Stimulated activated CD4-positive, alpha-beta T cell treated with anti-CD3 and anti-CD28 coated beads, Interleukin-2, amount 100 ng/mL, for 24 hours (primary cell): ENCODE data around the gene CSTF1.

Source experiments
- DNase-seq, 2 donors: peaks; one replicate each; pipeline ENCODE4 v3.0.0-alpha.2; 2020

Gene CSTF1

DNA sequence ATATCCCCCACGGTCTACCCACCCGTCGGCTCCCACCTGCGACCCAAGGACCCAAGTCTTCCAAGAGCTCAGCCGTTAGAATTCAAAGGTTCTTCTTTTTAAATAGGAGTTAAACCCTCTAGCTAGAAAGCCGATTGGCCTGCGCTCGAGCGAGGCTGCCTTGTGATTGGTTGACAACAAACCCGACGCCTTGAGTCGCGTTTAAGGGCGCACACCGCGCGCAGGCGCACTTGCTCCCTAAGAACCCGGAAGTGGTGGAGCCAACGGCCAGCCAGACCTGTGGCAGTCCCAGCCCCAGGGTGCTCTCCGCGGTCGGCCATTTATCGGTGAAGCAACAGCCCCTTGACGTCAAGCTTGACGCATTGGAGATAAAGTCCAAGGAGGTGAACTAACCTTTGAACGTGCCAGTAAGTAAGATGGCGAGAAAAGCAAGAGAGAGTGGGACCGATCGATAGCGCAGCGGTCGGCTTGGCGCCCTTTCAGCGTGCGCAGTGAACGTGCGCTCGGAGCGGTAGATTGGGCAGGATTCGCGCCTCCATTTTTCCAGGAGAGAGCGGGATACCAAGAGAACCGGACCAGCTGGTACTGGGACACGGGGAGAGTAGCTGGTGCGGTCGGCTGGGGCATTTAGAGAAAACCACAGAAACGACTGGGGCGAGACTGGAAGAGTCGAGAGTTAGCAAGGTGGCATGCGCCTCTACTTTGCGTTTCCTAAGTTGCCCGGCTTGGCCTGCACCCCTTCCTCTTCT, at the start of gene CSTF1, which contains the start of gene AURKA:
CSTF1 (plus strand) TSS at position 514 of the 749 bp plus-strand sequence. CDS start 2,908 bp downstream, outside the sequence.
AURKA (minus strand) TSS at position 84 of the 749 bp plus-strand sequence. CDS start 4,018 bp downstream, outside the sequence.
- peak; percentile 98 to 99 for DNase-seq

DNA sequence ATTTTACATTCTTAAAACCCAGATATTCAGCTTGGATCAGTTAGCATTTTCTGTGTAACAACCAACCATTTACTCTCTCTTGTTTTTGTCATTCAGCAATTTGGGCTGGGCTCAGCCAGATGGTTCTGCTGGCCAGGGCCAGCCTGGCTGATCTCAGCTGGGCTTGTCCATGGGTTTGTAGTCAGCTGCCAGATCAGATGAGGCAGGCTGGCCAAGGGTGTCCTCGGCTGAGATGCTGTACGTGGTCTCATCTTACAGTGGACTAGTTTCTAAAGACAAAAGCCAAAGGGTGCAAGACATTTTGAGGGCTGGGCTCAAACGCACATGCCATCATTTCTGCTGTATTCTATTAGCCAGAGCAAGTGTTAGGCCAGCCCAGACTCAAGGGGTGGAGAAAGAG, 49.7 kb upstream of the CSTF1 start:
- no peak for DNase-seq

DNA sequence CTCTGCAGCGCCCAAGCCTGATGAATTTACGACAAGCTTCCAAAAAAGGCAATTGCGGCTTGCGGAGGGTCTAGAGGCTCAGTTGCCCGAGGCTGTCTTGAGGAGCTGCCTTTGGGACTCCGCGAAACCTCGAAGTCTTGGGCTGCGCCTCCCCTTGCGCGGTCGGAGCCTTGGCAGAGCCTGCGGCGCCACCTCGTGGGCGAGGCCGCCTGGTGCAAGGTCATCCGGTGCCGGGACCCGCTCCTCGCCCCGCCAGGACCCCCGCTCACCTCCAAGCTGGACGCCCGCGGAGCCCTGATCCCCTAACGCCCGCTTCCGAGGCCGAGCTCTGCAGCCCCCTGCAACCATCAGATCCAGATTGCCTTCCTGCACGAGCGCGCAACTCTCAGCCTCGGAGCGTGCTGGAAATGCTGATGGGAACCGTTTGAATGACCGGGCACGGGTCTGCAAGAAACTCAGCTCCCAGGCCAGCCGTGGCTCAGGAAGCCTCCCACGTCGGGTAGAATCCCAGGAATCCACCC, 48.5 kb upstream of the CSTF1 start:
- DNase-seq, result peak; percentile 31 to 67

DNA sequence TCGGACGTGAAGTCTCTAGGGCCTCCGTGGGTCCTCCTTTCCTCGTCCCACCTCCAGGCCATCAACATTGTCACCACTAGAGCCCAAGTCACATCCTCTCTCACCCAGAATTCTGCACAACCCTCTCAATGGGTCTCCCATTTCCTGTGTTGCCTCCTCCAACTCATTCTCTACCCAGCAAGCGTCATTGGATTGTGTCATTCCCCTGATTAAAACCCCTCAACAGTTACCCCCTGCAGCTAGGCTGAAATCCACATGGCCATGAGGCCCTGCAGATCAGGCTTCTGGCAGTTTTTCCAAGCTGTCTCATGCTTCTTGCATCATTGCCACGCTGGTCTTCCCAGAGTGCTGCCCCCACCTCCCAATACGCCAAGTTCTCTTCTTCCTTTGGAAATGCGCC, 46.5 kb upstream of the CSTF1 start:
- DNase-seq, result no peak

DNA sequence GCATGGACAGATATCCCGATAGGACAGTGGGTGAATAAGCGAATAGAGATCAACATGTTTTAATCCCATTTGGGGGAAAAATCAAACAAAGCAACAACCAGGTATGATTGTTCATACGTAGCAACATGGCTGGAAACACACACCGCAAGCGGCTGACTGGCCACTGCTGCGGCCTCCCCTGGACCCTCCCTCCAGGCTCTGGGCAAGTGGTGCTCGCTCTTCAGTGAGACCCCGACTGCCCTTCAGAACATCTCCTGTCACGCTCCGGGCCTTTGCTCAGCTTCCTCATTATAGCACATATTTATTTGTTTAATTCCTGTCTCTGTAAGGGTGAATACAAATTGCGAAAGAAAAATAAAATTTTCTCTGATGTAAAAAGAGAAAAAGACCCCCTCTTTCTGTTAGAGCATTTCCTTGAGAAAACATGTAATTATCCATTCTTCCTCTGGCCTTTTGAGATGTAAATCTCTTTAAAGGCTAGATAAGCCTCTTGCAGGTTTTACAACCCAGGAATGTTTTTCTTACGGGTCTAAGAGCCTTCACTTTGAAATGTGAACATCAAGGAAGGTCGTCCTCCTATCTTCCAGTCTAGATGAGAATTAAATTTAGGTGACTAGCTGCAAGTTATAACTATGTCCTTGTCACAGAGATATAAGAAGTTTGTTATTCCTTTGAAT, 44.7 kb upstream of the CSTF1 start:
- no peak for DNase-seq

DNA sequence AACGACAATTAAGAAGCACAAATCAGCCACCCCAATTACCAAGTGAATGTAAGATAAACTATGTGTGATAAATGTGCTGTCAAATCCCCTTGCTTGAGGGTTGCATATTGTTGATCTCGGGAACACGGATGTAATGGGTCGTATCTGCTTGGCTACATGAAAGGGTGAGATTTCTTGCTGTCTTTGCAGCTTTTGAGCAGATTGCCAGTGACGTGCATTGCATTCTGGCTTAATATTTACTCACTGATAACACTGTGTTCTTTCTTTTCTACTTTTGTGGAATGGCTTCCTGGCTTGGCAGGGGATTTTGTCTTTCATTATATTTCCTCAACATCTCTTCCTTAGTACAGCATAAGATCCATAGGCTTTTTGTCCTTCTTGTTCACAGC, 44.1 kb upstream of the CSTF1 start:
- DNase-seq, result no peak

DNA sequence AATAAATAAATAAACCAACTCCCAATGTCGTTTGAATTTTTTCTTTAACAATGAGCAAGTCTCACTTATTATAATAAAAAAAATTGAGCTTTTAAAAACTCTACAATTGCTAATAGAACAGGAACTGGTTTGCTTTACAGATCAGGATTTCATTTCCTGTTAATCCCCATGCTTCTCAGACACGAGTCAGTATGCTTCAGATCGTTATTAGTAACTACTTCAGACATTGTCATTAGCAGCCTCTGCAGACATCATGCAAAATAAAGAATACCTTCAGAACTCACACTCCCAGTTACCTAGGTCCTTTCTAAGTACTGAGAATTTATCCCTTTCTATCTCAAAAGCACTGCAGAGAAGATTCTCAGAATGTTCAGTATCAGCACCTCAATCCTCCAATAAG, 43.7 kb upstream of the CSTF1 start:
- DNase-seq, result no peak

DNA sequence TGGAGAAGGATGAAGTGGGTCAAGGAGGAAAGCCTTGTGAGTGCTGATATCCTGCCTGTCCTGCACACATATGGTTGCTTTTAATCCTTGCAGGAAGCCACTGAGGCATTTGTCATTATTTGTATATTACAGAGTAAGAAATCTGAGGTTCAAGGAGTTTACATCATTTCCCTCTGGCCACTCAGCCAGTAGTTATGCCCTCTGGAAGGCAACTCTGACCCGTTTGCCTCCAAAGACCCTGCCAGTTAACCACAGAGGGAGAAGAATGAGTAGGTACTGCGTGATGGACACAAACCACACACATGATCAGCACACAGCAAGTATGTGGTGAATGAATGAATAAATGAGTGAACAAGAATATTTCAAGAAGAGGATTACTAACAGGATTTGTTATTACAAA, 41.6 kb upstream of the CSTF1 start:
- no peak for DNase-seq

DNA sequence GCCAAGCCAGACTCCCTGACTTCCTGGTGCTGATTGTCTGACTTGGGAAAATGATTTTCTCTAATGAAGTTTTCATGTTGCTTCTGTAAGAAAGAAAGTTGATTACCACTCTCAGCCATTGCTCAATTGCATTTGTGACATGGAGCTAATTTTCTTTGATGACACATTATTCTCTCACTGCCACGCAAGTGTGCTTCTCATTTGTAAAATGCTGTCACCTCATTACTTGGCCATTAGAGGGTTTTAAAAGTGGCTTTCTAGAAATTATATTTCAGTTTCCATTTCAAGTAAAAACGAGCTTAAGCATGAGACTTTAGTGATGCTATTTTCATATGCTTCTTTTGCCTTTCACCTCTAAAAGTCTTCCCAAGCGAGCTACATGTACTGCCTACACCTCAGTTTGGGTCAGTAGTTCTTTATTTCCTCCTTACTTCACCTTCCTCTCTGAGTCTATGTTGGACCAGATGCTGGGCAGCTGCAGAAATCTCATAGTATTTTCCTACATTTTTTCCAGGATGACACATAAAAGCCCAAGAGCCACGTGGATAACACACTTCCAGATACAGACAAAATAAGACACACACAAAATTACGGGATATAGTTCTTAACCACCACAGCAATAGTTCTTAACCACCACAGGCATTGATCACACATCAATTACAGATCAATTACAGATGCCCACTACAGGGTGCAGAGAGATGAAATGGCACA, 39.9 kb upstream of the CSTF1 start:
- DNase-seq, result no peak

DNA sequence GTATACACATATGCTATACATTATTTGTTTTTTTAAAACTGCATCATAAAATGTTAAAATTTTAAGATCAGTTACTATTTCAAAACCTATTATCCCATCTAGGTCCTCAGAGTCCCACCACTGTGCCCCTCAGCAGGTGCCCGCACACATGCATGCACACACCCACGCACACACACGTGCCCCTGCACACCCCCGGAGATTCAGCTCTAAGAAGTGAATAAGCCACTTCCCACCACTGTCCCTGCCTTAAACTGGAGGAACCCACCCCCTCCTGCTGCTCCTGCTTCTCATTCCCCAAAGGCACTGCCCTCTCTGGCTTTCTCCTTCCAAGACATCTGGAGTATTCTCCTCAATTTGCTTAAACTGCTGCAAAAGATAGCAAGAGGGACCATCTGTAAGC, 39.1 kb upstream of the CSTF1 start:
- DNase-seq, result no peak

DNA sequence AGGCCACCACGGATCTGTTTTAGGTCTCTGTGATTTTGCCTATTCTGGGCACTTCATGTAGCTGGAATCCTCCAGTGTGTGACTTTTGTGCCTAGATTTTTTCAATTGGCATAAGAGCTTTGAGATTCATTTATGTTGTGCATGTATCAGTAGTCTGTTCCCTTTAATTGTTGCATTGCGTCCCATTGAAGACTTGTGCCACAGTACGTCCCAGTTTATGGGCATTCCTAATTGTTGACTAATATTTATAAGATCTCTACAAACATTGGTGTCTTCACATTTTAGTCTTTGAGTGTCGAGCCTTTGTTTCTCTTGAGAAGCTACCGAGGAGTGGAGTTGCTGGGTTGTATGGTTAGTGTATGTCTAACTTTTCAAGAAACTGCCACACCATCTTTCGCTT, 34.4 kb upstream of the CSTF1 start:
- DNase-seq, result no peak

DNA sequence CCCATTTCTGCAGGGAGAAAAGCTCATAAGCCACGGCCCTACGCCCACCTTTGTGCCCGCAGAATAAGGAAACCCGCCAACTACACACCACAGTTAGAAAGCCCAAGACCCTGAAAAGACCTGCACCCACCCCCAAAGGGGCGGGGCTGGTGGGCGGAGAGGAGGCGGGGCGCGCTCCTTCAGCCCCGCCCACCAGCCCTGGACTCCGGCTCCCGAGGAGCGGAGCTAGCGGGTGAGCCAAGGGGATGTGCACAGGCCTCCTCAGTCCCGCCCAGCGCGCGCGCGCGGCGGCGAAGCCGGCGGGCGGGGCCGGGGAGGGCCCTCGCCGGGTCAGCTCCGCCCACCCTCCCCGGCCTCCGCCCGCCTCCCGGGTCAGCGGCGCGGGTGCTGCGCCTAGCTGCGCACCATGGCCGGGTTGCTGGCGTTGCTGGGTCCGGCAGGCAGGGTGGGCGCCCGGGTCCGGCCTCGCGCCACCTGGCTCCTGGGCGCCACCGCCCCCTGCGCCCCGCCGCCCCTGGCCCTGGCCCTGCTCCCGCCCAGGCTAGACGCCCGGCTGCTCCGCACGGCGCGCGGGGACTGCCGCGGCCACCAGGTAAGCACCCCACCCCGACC, 33.7 kb upstream of the CSTF1 start, which contains the start of gene FAM210B:
FAM210B (plus strand) TSS at position 375 of the 612 bp plus-strand sequence; CDS start at position 407, 32 bp downstream.
- peak; percentile 81 to 85 for DNase-seq

DNA sequence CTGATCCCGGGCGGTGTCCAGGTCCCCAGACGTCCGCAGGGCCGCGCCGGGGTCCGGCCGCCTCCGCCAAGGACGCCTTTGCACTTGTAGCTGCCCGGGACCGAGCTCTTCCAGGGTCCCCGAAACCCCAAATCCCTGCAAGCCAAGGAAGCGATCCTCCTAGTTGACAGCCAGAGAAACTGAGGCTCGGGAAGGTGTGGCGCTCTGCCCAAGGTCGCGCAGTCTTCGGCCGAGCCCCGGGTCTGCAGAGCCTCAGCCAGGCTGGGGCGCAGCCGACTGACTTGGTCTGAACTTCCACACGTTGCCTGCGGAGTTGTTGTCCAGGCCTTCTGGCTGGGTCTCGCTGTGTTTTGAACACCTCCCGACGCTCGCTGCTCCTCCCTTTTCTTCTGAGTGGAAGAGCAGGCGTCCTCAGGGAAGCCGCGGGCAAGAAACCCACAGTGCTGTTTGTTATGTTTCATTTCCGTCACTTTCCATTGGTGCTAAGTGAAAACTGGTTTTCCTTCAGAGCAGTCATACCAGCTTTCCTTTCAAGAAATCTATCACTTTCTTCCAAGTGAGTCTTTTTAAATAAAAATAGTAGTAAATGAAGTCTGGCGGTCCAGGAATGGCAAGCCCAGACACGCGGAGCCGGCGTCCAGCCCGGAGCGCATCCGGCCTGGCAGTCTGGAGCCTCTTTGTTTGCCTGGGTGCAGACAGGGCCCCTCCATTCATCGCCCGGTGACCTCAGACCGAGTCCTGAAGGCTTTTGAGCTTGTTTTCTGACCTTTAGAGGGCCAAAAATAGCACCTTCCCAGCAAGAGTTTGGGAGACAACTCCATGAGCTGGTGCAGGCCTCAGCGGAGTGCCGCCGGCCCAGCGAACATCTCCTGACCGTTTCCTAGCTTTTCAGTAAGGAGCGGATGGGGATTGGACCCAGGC, 33.0 kb upstream of the CSTF1 start:
- peak; percentile 21 to 27 for DNase-seq

DNA sequence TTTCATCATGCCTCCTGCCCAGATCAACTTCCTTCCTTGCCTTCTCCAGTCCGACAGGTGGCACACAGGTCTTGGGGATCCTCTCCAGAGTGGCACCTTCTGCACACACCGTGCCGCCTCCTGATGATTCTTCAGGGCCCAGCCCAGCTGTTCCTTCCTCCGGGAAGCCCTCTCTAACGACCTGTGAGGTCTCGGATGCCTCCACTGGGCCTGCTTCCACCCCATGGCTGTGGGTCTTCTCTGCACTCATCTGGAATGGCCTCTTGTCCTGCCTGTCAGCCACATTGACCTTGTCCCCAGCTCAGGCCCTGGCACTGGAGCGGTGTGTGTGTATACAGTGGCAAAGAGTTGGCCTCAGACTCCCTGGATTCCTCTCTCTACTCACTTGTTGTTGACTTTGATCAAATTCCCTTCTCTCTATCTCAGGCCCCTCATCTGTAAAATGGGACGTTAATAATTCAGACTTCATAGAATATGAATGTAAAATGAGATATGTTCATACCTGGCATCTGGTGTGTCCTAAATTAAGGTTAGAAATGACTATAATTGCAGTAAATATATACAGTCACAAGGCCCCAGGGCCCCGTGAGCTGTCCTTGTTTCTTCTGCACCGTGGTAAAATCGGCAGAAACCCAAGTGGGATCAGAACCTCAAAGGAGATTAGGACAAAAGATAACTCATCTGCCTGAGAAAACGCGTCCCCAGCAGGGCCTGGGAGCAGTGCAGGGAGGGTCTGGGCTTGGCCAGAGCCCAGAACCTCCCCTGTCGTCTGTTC, 32.1 kb upstream of the CSTF1 start:
- no peak for DNase-seq

DNA sequence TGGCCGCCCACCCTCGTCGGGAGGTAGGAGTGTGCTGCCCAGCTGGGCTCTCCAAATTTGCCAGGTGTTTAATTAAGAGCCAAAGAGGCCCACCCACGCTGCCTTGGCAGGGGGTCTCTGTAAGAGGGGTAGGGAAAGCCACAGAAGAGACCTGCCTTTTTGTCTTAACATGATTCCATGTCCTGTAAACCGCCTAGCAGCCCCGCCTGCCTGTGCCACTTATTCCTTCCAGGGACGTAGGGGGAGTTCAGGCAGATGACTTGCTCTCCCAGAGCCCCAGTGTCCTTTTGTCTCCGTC, 31.6 kb upstream of the CSTF1 start:
- DNase-seq, result no peak

DNA sequence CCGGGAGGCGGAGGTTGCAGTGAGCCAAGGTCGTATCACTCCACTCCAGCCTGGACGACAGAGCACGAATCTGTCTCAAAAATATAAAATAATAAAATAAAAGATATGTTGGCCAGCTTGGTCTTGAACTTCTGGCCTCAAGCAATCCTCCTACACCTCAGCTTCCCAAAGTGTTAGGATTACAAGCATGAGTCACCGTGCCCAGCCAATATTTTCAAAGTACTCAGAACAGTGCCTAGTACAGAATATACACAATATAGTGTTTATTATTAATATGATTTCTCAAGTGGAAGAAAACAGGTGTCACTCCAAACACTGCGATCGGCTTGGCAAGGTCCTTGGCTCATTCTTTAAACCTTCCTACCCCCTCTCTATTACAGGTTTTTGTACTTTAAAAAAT, 30.5 kb upstream of the CSTF1 start:
- DNase-seq, result no peak

DNA sequence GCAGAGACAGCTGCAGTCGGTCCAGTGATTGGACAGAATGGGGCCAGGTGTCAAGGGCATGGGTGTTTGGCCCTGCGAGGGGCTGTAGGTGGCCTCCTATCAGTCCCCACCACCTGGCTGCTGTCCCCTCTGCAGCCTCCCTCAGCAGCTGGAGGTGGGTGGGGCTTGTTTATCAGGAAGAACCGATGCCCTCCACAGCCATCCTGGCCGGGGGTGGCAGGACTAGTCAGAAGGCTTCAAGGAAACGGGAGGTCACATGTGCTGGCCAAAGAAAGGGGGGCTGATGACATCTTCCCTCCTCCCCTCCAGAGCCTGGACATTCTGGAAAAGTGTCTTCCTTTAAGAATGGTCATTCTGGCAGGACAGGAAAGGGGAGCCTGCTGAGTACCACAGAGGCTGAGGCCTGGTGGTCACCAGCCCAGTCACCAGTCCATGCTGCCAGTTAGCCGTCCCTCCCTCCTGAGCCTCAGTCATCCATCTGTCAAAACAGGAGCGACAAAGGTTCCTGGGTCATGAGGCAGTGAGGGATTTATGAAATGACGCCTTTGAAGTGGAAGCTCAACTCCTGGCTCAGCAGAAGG, 29.5 kb upstream of the CSTF1 start:
- no peak for DNase-seq

DNA sequence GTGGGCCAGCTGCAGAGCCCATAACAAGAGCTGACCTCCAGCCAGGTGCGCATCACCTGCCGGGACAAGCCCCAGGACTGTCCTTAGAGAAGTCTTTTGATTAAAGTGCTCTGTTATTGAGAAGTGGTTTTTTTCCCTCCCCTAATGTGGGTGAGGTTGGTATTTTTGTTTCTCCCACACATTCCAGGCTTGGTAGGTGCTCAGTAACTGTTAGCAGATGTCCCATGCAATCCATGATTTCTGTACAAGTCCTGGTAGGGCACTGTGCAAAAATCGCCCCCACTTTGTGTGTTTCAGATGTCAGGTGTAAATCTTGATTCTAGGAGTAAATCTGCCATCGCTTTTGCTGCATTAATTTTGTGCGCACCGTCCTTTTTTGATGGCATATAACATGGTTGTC, 29.0 kb upstream of the CSTF1 start:
- no peak for DNase-seq

DNA sequence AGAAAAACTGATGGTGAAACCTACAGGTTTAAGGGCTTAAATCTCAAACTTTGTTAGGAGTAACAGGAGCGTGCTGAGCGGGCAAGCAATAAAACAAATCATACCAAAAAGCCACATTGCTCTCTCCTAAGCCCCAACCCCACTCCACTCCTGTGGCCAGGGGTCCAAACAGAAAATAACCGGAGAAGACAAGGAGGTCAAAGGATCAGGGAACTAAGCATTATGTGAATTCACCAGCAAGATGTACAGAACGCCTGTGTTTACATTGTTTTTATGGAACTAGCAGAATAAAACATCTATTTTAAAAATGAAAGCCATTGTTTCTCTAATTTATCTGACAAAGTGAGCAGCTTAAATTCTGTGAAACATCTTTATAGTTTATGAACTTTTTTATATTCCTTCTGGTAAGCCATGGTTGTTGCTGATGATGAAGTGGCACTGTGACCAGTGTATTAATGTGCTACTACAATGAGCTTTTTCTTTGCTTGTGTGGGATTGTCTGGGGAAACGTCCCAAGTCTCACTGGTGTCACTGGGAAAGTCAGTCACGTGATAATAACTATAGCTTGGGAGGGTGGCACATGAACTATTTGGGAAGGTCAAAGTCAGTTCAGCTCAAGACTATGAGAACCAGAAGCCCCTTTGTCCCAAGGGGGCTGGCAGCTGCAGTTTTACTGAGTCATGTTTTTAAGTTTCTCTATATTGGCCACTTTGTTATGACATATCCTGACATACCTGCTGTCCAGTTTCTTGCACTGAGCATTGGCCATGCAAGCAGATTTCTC, 23.9 kb upstream of the CSTF1 start:
- DNase-seq, result no peak

DNA sequence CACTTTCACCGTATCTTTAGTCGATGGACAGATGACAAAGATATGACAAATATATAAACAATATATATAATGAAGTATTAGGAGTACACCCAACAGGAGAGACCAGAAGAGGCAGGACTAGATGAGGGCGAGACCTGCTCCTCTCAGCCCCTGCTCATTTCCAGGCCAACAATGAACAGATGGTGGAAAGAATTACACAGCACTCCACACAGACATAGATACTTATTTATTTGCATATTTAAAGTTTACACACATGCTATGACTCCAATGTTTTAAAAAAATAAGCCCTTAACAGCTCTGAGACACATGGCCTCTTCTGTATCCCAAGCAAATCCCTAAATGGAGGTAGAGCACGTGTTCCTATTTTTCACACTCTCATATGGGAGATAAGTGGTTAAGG, 23.3 kb upstream of the CSTF1 start:
- no peak for DNase-seq
